HepG2 (cell line): Measurements from ENCODE around the gene SVOP. TPM values are rescaled to one million over a fixed set of nuclear protein-coding genes. Genes with fewer than 3 reads are reported as not detected.
A peak's percentile ranks its signal among the peaks of the same experiment; 100 is the strongest.
"Not testable (repeated sequence)": the region's sequence is repeated elsewhere in the genome, so short reads cannot be mapped to it uniquely, and the experiment has no call there.

Source experiments
- ATAC-seq: fragments of 200-7000 bp; cut with Tn5 transposase; 3 replicates; pipeline ENCODE4 v1.9.1; 2020; ENCODE audit warnings: mild to moderate bottlenecking, moderate library complexity
- BruUV-seq: library from RNA; stranded (reverse); fragments of 400-500 nt; replicated peaks from 2 replicates; lab custom pipeline; 2021; lab: Mats Ljungman, UMichigan
- CTCF ChIA-PET: fragments of 300-600 bp; formaldehyde crosslinking; extraction: SDS; loops from one replicate; lab custom pipeline; 2021; ENCODE audit warnings: low total read pairs, inconsistent platforms, low intra/inter-chr PET ratio; lab: Yijun Ruan, JAX
- POLR2A ChIA-PET: fragments of 350-600 bp; sonication (Branson Sonifier 250); formaldehyde crosslinking; loops from one replicate; lab custom pipeline; 2020; ENCODE audit warnings: antibody characterized with exemption, inconsistent platforms; lab: Yijun Ruan, JAX
- DNase-seq: peaks from one replicate; pipeline ENCODE4 v3.0.0-alpha.2; 2015; ENCODE audit warnings: low spot score
- FAIRE-seq: peaks from 3 replicates; lab custom pipeline; 2011; peaks lifted over from hg19 to GRCh38; lab: Jason Lieb, UNC
- H2AFZ ChIP-seq: one replicate; pipeline ENCODE4 v1.6.1; 2011; ENCODE audit warnings: low read length, inconsistent platforms
- H3K27ac ChIP-seq: fragments of 300-600 bp; 3 replicates; pipeline ENCODE4 v1.8.0; 2011; ENCODE audit warnings: mixed run types, mild to moderate bottlenecking, mixed read lengths, low read length, inconsistent platforms; ENCODE audit not compliant: insufficient read depth; ENCODE audit errors: extremely low read length
- H3K27me3 ChIP-seq, 2 experiments: fragments of 200-600 bp in 1 of 2; 2 replicates in 1 of 2; 3 replicates in 1 of 2; pipeline versions ENCODE4 v1.6.0 to v1.8.0; 2011; ENCODE audit warnings: low read length in 2 of 2, mild to moderate bottlenecking in 2 of 2, moderate library complexity in 2 of 2, inconsistent platforms in 1 of 2; ENCODE audit not compliant: insufficient read depth in 2 of 2, control insufficient read depth in 1 of 2
- H3K36me3 ChIP-seq, 2 experiments: fragments of 200-600 bp in 1 of 2; replicated peaks in 1 of 2; 2 replicates in 1 of 2; 3 replicates in 1 of 2; pipeline versions ENCODE4 v1.5.1 to v1.8.0; 2011; ENCODE audit warnings: low read length in 2 of 2, inconsistent platforms in 1 of 2; ENCODE audit not compliant: insufficient read depth in 2 of 2, control insufficient read depth in 1 of 2
- H3K4me1 ChIP-seq: 2 replicates; pipeline ENCODE4 v1.5.1; 2012; ENCODE audit warnings: low read length, inconsistent platforms; ENCODE audit not compliant: insufficient read depth
- H3K4me2 ChIP-seq: 2 replicates; pipeline ENCODE4 v1.6.0; 2011; ENCODE audit warnings: low read depth, low read length, inconsistent platforms
- H3K4me3 ChIP-seq, 3 experiments: fragments of 200-600 bp in 1 of 3; sonication (generic), shearing (Covaris generic) in 1 of 3; replicated peaks in 1 of 3; 2 replicates each; pipeline ENCODE4 v1.5.1; 2011 to 2016; ENCODE audit warnings: low read length in 3 of 3, inconsistent platforms in 2 of 3, low read depth in 2 of 3, mild to moderate bottlenecking in 2 of 3, control low read depth in 1 of 3, mixed read lengths in 1 of 3; ENCODE audit not compliant: insufficient read depth in 1 of 3
- H3K79me2 ChIP-seq: one replicate; pipeline ENCODE4 v1.6.1; 2011; ENCODE audit warnings: low read length, inconsistent platforms; ENCODE audit not compliant: insufficient read depth
- H3K9ac ChIP-seq: 2 replicates; pipeline ENCODE4 v1.6.0; 2011; ENCODE audit warnings: mild to moderate bottlenecking, low read depth, low read length, inconsistent platforms; ENCODE audit not compliant: insufficient read depth
- H3K9me3 ChIP-seq: 2 replicates; pipeline ENCODE4 v1.5.1; 2012; ENCODE audit warnings: mild to moderate bottlenecking, low read length
- H4K20me1 ChIP-seq: 2 replicates; pipeline ENCODE4 v1.6.0; 2011; ENCODE audit warnings: inconsistent platforms, mild to moderate bottlenecking, low read length, moderate library complexity; ENCODE audit not compliant: insufficient read depth
- CREB3 ChIP-seq: sonication (generic); formaldehyde crosslinking; IDR thresholded peaks from 2 replicates; pipeline ENCODE4 v1.5.0; 2020; ENCODE audit warnings: missing genetic modification reagents
- MZF1 ChIP-seq: sonication (generic); formaldehyde crosslinking; IDR thresholded peaks from 2 replicates; pipeline ENCODE4 v1.8.1; 2023; ENCODE audit warnings: mild to moderate bottlenecking, missing genetic modification reagents, borderline replicate concordance
- ZNF136 ChIP-seq: sonication (generic); formaldehyde crosslinking; IDR thresholded peaks from 2 replicates; pipeline ENCODE4 v1.8.1; 2022; ENCODE audit warnings: low read depth, mild to moderate bottlenecking, moderate library complexity, missing genetic modification reagents
- ZNF430 ChIP-seq: sonication (generic); formaldehyde crosslinking; IDR thresholded peaks from 2 replicates; pipeline ENCODE4 v1.9.0; 2021; ENCODE audit warnings: mild to moderate bottlenecking, missing genetic modification reagents
- WGBS: methylation state at CpG from one replicate; pipeline ENCODE4 v1.1.6; 2017; ENCODE audit warnings: low lambda C conversion rate; 5-methylcytosine and 5-hydroxymethylcytosine counted together
- in situ Hi-C: cut with HindIII; loops from 2 replicates; pipeline ENCODE4 v1.10.0; 2017; ENCODE audit warnings: low pct_unique_long_range_greater_than_20kb; ENCODE audit not compliant: extremely low pct_ligation_motif_present
- intact Hi-C: fragments of 100-400 bp; cut with micrococcal nuclease; formaldehyde crosslinking; loops from one replicate; pipeline ENCODE4 v1.10.0; 2022; ENCODE audit not compliant: unreplicated experiment
- polyA plus RNA-seq, 8 experiments: library from polyadenylated mRNA; depleted of rRNA in 3 of 8; stranded (reverse) in 7 of 8; unstranded in 1 of 8; fragments of >200 nt; fragmentation: Illumina TruSeq in 4 of 8; extraction: Trizol in 4 of 8; gene quantifications; 2 replicates each; pipeline versions ENCODE4 v1.2.1 to v1.2.3, GENCODE V29; 2011 to 2016; ENCODE audit warnings: low read depth in 4 of 8, missing spikeins in 1 of 8, mixed read lengths in 1 of 8; ENCODE audit not compliant: insufficient read depth in 1 of 8
- total RNA-seq, 5 experiments: library from RNA; depleted of rRNA; stranded (reverse); fragments of >200 nt; fragmentation: Illumina TruSeq; extraction: Trizol; gene quantifications; 2 replicates each; pipeline ENCODE4 v1.2.3, GENCODE V29; 2016; ENCODE audit warnings: low read depth in 1 of 5

The SVOP gene
- total and polyA plus RNA-seq, 2 of the 13 experiments (the other 11 are each of a cell fraction or from before 2014, with no cell fraction given), result not detected

- Histone ChIP-seq H3K9ac (peak overlapping the region; percentile 84), H3K36me3 (no peaks in the 10 kb centered on the region), H2AFZ (peak overlapping the region; percentile 62), H4K20me1 (no peaks in the 10 kb centered on the region), H3K4me2 (peak overlapping the region; percentile 96), H3K27me3 (no peaks in the 10 kb centered on the region; a peak in 1 of 5 replicates), H3K9me3 (no peaks in the 10 kb centered on the region), H3K4me3 (peak overlapping the region; percentile 77 to 97 (median 92)), H3K4me1 (peaks cover 12% of the 10 kb centered on the region), H3K79me2 (peaks cover 7% of the 10 kb centered on the region), H3K27ac (no peak overlapping the region)
- TF ChIP-seq ZNF136 (0 out of 2 replicates have a peak, but pooled peaks have one; percentile 71), CREB3 (CRISPR knock-in tag) (0 out of 2 replicates have a peak, but pooled peaks have one; percentile 42), MZF1 (no peak), ZNF430 (CRISPR knock-in tag) (no peak)
- CTCF ChIA-PET, result no interaction called here
- no TSS peak for BruUV-seq
- FAIRE-seq (no peak), ATAC-seq (no peak), DNase-seq (no peak)
- WGBS, result under 1% methylated on average over 6 of the region's 6 CpGs
- intact Hi-C loops, result loop anchor here (5.0 kb wide), 1 partner anchor 40 kb away; the partner anchor contains the start of gene ALKBH2
- POLR2A ChIA-PET, result interaction anchor here (0.7 to 1.4 kb wide), 3 partner anchors 14 to 41 kb away, joined by 3 to 4 read pairs (median 3); partner anchors contain the start of gene ALKBH2
- in situ Hi-C loops, result no loop called here
Measured at GRCh38 chr12:109052097-109052413, 31.2 kb upstream of the SVOP start.

- H3K4me2 ChIP-seq, DNase-seq, H3K4me3 ChIP-seq, ATAC-seq, CTCF ChIA-PET, H4K20me1 ChIP-seq, in situ Hi-C loops, BruUV-seq, H3K9ac ChIP-seq, H3K79me2 ChIP-seq, FAIRE-seq, H2AFZ ChIP-seq, H3K27me3 ChIP-seq, H3K27ac ChIP-seq, POLR2A ChIA-PET, H3K9me3 ChIP-seq, H3K36me3 ChIP-seq: not testable (repeated sequence)
- intact Hi-C loops, result loop anchor here (5.0 kb wide), 1 partner anchor 43 kb away; the partner anchor contains the start of gene ALKBH2
- H3K4me1 ChIP-seq, result peaks cover 12% of the 10 kb centered on the region
- 32% methylated on average over 8 of the region's 8 CpGs for WGBS
Measured at GRCh38 chr12:109049794-109050193, 28.9 kb upstream of the SVOP start.

- POLR2A ChIA-PET, result not testable (repeated sequence)
Measured at GRCh38 chr12:109048706-109049105, 27.8 kb upstream of the SVOP start.

More at GRCh38 chr12:109048706-109049105, 27.8 kb upstream of the SVOP start:
- H3K9me3 ChIP-seq, H3K79me2 ChIP-seq, H3K27me3 ChIP-seq, FAIRE-seq, BruUV-seq, H3K9ac ChIP-seq, H3K27ac ChIP-seq, H3K4me2 ChIP-seq, ATAC-seq, H3K36me3 ChIP-seq, in situ Hi-C loops, intact Hi-C loops, H3K4me1 ChIP-seq, H4K20me1 ChIP-seq, CTCF ChIA-PET, DNase-seq, H2AFZ ChIP-seq, H3K4me3 ChIP-seq: not testable (repeated sequence)
- 30% methylated on average over 3 of the region's 3 CpGs for WGBS
